Body of pancreas (tissue), 4 donors: ENCODE measurements around the gene FBXL4. TPM values are rescaled to one million over a fixed set of nuclear protein-coding genes. Genes with fewer than 3 reads are reported as not detected.

ENCODE experiments used
- ATAC-seq: fragments of 150-250 bp; one replicate; pipeline ENCODE4 v1.9.1; 2016
- DNase-seq, 4 donors: peaks; one replicate each; pipeline ENCODE4 v3.0.0-alpha.2; 2019
- H3K27ac ChIP-seq, 4 donors: fragments of 200-600 bp; sonication (generic); 1 replicate in 3 of 4; 2 replicates in 1 of 4; pipeline versions ENCODE4 v1.5.1 to v1.6.1; 2016 to 2019; ENCODE audit warnings: mild to moderate bottlenecking in 1 of 4, mixed read lengths in 1 of 4, moderate library complexity in 1 of 4
- H3K27me3 ChIP-seq, 2 donors: fragments of 200-600 bp; sonication (generic); one replicate each; pipeline ENCODE4 v1.6.0; 2016; ENCODE audit warnings: mild to moderate bottlenecking in 1 of 2
- H3K36me3 ChIP-seq, 2 donors: fragments of 200-600 bp; sonication (generic); replicated peaks in 1 of 2; 2 replicates each; pipeline ENCODE4 v1.5.1; 2016; ENCODE audit warnings: low read depth in 2 of 2; ENCODE audit not compliant: insufficient read depth in 1 of 2
- H3K4me1 ChIP-seq: fragments of 200-600 bp; sonication (generic); one replicate; pipeline ENCODE4 v1.6.0; 2016
- H3K4me3 ChIP-seq, 2 donors: fragments of 200-600 bp; sonication (generic); 1 replicate in 1 of 2; 2 replicates in 1 of 2; pipeline ENCODE4 v1.5.1; 2016 to 2019
- H3K9me3 ChIP-seq, 3 donors: fragments of 200-600 bp; sonication (generic); 1 replicate in 2 of 3; 2 replicates in 1 of 3; pipeline ENCODE4 v1.5.1; 2016
- CTCF ChIP-seq, 7 experiments: fragments of 450-650 bp in 4 of 7; fragments of 200-600 bp in 3 of 7; sonication (generic) in 3 of 7; IDR thresholded peaks; one replicate each; pipeline ENCODE4 v1.5.1; 2016 to 2019; ENCODE audit warnings: antibody characterized with exemption in 7 of 7
- POLR2A ChIP-seq, 3 donors: fragments of 450-650 bp; IDR thresholded peaks; one replicate each; pipeline ENCODE4 v1.6.1; 2016; ENCODE audit warnings: antibody characterized with exemption in 3 of 3, mild to moderate bottlenecking in 2 of 3
- WGBS, 2 donors: methylation state at CpG; one replicate each; pipeline ENCODE4 v1.1.5; 2017; 5-methylcytosine and 5-hydroxymethylcytosine counted together
- intact Hi-C: fragments of 100-400 bp; cut with DNase I; formaldehyde crosslinking; loops from one replicate; pipeline ENCODE4 v1.15.1; 2023
- total RNA-seq, 2 donors: library from RNA; depleted of rRNA; stranded (reverse); fragments of >200 nt; gene quantifications; one replicate each; pipeline ENCODE4 v1.1.0, GENCODE V29; 2016

Gene FBXL4
- total RNA-seq, 2 donors from 2014 or later, result 9.9 to 22.8 TPM

- TF ChIP-seq POLR2A (IDR thresholded peaks at IDR 0.05), result no peak
- no peak for TF ChIP-seq CTCF (IDR thresholded peaks at IDR 0.05)
- 87 to 96% methylated on average over 1 of the region's 1 CpG for WGBS, 2 donors
- no peaks in the 10 kb centered on the region for H3K27me3 ChIP-seq
- no peaks in the 10 kb centered on the region for H3K4me1 ChIP-seq
- no peak overlapping the region for H3K27ac ChIP-seq
- H3K9me3 ChIP-seq, result no peaks in the 10 kb centered on the region
- intact Hi-C loops, result no loop called here
- no peak overlapping the region for H3K4me3 ChIP-seq
- DNase-seq (no peak), ATAC-seq (no peak)
- H3K36me3 ChIP-seq, result peaks cover 2 to 7% of the 10 kb centered on the region in 2 donors
These were observed 52.9 kb downstream of the FBXL4 start for GRCh38 chr6:98894810-98895209.

DNA sequence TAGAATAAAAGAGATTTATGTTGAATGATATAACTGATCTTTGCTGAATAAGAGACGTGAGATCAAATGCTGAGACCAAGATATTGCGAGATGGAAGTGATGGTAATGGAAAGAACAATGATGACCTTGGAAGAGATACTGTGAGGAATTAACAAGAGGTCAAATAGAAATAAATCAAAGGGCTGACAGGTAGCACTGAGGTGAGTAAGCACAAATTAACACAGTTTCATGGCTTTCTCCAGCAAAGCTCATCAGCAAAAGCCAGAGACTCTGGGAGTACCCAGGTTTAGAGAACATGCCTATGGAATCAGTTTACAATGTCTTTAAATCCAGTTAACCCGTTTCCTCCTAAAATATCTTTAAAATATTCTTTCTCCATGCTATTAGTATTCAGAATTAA lies 60.1 kb downstream of the FBXL4 start:
- WGBS, 2 donors, result 90 to 94% methylated on average over 3 of the region's 3 CpGs
- DNase-seq, result no peak
- Histone ChIP-seq H3K9me3 (no peaks in the 10 kb centered on the region), H3K36me3 (no peaks in the 10 kb centered on the region), H3K27ac (no peak overlapping the region), H3K4me3 (no peak overlapping the region), H3K4me1 (no peaks in the 10 kb centered on the region), H3K27me3 (no peaks in the 10 kb centered on the region)
- TF ChIP-seq POLR2A (IDR thresholded peaks at IDR 0.05), result no peak
- no peak for TF ChIP-seq CTCF (IDR thresholded peaks at IDR 0.05)
- no peak for ATAC-seq
- intact Hi-C loops, result no loop called here

DNA sequence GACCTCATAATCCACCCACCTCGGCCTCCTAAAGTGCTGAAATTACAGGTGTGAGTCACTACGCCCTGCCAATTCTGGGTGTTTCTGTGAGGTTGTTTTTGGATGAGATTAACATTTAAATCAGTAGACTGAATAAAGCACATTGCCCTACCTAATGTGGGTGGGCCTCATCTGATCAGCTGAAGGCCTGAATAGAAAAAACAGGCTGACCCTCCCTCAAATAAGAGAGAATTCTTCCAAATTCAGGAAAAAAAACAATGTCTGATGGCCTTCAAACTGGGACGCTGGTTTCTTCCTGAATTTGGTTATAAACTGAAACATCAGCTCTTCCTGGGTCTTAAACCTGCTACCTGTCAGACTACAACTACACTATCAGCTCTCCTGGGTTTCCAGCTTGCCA lies 62.4 kb downstream of the FBXL4 start:
- Histone ChIP-seq H3K27me3 (no peaks in the 10 kb centered on the region), H3K36me3 (no peaks in the 10 kb centered on the region), H3K9me3 (no peaks in the 10 kb centered on the region), H3K4me3 (no peak overlapping the region), H3K27ac (no peak overlapping the region), H3K4me1 (no peaks in the 10 kb centered on the region)
- ATAC-seq (no peak), DNase-seq (no peak)
- intact Hi-C loops, result no loop called here
- no peak for TF ChIP-seq POLR2A (IDR thresholded peaks at IDR 0.05)
- 100% methylated on average over 3 of the region's 3 CpGs for WGBS, 2 donors

- H3K9me3 ChIP-seq, result no peaks in the 10 kb centered on the region
- no peak overlapping the region for H3K4me3 ChIP-seq
- no peak for ATAC-seq
- H3K36me3 ChIP-seq, result peaks cover 0 to 4% of the 10 kb centered on the region in 2 donors
- H3K27ac ChIP-seq, result no peak overlapping the region
- H3K27me3 ChIP-seq, result no peaks in the 10 kb centered on the region
- TF ChIP-seq CTCF (IDR thresholded peaks at IDR 0.05) (no peak), POLR2A (IDR thresholded peaks at IDR 0.05) (no peak)
- intact Hi-C loops, result no loop called here
- no peaks in the 10 kb centered on the region for H3K4me1 ChIP-seq
- DNase-seq, result no peak
These were observed 67.3 kb downstream of the FBXL4 start for GRCh38 chr6:98880486-98880885.

GRCh38 chr6:98877250-98877649 lies 70.5 kb downstream of the FBXL4 start:
- Histone ChIP-seq H3K27me3 (no peaks in the 10 kb centered on the region), H3K4me3 (no peak overlapping the region), H3K4me1 (no peaks in the 10 kb centered on the region), H3K36me3 (peaks cover 0 to 4% of the 10 kb centered on the region in 2 donors), H3K9me3 (no peaks in the 10 kb centered on the region), H3K27ac (no peak overlapping the region)
- ATAC-seq, result no peak
- no peak for DNase-seq
- TF ChIP-seq CTCF (IDR thresholded peaks at IDR 0.05) (no peak), POLR2A (IDR thresholded peaks at IDR 0.05) (no peak)
- intact Hi-C loops, result no loop called here
- 0% methylated on average over 1 of the region's 1 CpG for WGBS, 2 donors
